Bronchus fibroblast of lung (primary cell): Measurements from ENCODE around the gene DPM3. TPM values are rescaled to one million over a fixed set of nuclear protein-coding genes. Genes with fewer than 3 reads are reported as not detected.

Experiments used
- total RNA-seq: library from RNA; depleted of rRNA; stranded (reverse); fragments of >200 nt; gene quantifications from 2 replicates; pipeline ENCODE4 v1.2.3, GENCODE V29; 2015

DPM3 gene, protein sequence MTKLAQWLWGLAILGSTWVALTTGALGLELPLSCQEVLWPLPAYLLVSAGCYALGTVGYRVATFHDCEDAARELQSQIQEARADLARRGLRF
- total RNA-seq, result 100 and 114 TPM in 2 replicates

DNA sequence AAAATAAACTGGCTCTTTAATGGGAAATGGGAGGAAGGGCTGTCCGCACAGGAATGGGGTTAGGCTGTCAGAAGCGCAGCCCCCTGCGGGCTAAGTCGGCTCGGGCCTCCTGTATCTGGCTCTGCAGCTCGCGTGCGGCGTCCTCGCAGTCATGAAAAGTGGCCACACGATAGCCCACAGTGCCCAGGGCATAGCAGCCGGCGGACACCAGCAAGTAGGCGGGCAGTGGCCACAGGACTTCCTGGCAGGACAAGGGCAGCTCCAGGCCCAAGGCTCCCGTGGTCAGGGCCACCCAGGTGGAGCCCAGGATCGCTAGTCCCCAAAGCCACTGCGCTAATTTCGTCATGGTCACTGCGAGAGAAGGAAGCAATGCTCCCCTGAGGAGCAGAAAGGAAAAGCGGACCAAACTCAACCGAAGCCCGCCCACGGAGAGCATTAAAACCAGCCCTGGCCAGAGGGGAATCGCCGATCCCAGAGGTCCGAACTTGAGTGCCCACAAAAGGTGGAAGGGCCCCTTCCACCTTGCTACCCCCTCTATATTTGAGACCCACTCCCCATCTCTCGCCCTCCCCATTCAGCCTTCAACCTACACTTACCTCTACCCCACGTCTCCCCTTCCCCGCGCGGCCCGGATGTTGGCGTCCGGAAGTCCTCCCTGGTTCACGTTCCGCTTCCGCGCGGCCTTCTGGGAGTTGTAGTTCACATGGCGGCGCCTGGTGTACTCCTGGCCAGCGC, at the start of gene DPM3:
Gene DPM3 (minus strand): TSS at position 637 of the 735 bp plus-strand sequence. CDS start 291 bp downstream, at position 346.

DNA sequence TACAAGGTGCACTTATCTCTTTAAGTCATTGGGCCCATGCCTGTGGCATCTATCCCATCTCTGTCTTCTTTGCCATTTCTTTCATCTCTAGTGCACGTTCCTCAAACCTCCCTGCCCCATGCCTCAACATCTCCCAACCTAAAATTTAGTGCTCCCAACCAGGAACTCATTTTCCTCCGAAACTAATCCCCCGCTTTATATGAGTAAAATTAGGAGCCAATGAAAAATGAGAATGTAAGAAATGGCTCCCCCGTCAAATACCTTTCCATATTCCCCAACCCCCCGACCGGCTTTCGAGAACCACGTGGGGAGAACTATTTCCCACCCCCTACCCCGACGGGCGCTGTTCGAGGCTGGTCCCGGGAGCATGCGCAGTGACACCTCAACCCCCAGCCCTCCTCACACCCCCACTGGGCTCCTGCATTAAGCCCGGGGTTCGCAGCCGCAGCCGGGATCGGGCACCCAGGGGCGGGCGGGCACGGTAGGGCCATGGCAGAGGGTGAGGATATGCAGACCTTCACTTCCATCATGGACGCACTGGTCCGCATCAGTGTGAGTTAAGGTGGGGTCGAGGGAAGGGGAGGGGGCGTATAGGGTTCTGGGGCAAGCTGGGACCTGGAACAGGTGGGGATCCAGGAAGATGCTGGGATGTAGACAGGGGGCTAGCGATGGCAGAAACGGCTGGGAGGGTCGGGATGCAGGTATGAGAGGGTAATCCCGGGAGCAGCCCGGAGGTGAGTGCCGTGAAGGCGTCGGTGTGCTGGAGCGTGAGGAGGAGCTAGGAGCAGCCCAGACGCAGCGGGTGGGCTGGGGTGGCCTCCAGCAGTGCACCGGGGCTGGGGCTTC, 33.4 kb upstream of the DPM3 start, which contains the start of gene TRIM46:
Gene TRIM46 (plus strand): TSS at position 372 of the 846 bp plus-strand sequence. CDS start 118 bp downstream, at position 490.

DNA sequence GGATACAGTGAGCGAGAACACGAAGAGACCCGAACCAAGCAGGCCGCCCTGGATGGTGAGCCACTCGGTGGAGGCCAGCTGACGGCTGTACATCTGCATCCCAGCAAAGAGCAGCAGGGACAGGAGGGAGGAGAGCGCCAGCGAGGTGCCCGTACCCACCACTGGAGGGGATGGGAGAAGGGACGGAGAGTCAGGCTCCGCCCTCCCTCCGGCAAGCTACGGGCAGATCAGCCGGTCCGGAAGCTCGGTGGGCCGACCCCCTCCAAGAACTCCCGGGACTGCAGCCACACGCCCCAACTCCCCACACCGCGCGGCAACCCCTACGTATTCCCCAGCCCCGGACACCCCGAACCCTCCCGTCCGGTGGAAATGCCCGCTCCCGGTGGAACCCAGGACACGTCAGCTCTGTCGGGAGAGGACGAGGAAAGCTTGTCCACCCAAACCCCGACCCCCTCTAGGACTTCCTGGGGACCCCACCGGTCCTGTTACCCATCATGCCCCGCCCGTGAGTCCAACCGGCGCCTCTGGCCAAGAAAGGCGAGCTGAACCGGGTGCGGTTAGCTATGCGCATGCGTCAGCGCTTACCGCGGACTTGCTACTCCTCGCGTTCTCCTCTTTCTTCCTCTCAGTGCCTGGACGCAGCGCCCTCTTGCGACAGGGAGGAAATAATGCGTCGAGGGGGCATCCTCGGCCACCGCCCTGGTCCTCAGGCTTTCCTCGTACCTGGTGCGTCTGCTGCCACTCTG, 32.6 kb upstream of the DPM3 start, which contains the start of gene KRTCAP2:
Gene KRTCAP2 (minus strand): TSS at position 573 of the 746 bp plus-strand sequence. CDS start 80 bp downstream, at position 493.

DNA sequence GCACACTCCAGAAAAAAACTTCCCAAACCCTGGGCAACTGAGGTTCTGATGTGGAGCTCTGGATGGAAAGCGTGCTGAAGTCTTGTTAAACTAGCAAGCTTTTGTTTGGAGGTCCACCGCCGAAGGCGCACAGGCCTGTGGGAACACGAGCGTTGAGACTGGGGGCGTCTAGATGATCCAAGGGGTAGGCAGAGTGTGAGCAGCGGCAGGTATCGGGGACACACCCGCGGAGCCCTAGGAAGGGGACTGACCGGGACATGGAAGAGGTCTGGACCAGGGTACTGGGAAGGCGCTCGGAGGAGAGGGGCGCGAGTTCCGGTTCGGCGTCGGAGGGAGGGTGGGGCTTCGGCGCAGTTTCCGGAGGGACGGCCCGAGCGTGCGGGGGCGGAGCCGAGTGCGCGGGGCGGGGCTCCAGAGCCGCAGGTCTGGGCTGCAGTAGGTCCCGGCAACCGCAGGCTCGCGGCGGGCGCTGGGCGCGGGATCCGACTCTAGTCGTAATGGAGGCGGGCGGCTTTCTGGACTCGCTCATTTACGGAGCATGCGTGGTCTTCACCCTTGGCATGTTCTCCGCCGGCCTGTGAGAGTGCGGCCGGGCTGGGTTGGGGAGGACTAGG, 4.8 kb downstream of the DPM3 start, which contains the start of gene SLC50A1:
Gene SLC50A1 (plus strand): TSS at position 438 of the 614 bp plus-strand sequence. CDS start 60 bp downstream, at position 498.

DNA sequence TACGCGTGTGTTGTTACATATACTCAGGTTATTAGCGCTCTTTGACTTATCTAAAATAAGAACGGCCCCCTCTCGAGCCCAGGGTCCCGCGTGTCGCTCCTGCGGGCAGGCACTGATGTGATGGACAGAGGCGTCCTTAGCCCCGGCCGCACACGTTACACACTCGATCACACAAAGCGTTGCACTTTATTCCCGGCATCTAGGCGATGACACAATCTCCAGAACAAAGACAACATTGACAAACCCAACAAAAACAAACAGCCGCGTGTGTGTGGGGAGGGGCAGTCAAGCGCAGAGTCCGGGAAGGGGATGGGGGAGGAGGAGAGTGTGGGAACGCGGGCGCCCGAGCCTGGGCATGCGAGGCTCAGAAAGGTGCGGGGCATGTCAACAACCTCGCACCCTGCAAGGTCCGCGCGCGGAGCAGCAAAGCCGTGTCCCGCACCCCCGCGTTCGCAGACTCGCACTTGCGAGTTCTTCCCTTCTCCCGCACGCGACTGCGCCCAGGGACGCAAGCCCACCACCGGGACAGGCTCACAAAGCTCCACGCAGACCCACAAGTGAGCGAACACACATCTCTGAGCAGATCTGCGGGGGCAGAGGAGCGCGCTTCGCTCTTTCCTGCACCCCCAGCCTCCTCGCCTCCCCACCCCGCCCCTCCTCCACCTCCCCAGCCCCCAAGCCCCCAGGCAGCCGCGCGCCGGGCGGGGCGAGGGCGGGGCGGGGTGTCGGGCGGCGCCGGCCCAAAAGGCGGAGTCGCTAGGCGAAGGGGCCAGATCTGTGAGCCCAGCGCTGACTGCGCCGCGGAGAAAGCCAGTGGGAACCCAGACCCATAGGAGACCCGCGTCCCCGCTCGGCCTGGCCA, 13.0 kb downstream of the DPM3 start, which contains the start of gene EFNA1:
Gene EFNA1 (plus strand): TSS at position 772 of the 862 bp plus-strand sequence. CDS start 102 bp downstream, outside the sequence.

Other genes with a start within 250 kb of the DPM3 start
- 9.2 and 11.4 TPM in 2 replicates for gene PMVK, start 203.8 kb downstream of the DPM3 start, total RNA-seq
- gene PBXIP1, start 184.4 kb downstream of the DPM3 start, total RNA-seq, result 42.1 and 48.9 TPM in 2 replicates
- gene PYGO2, start 178.7 kb downstream of the DPM3 start, total RNA-seq, result 16.8 and 19.2 TPM in 2 replicates
- gene SHC1, start 169.8 kb downstream of the DPM3 start, total RNA-seq, result 192 and 203 TPM in 2 replicates
- gene CKS1B, start 165.8 kb downstream of the DPM3 start, total RNA-seq, result 222 and 236 TPM in 2 replicates
- gene FLAD1, start 157.2 kb downstream of the DPM3 start, total RNA-seq, result 35.3 and 41.8 TPM in 2 replicates
- gene LENEP, start 146.9 kb downstream of the DPM3 start, total RNA-seq, result not detected in 2 replicates
- gene ZBTB7B, start 137.7 kb downstream of the DPM3 start, total RNA-seq, result 13.1 and 14.5 TPM in 2 replicates
- gene DCST2, start 106.8 kb downstream of the DPM3 start, total RNA-seq, result under 0.01 and 0.17 TPM in 2 replicates
- not detected in 2 replicates for gene DCST1, start 106.7 kb downstream of the DPM3 start, total RNA-seq
- 82.9 and 84.4 TPM in 2 replicates for gene ADAM15, start 89.2 kb downstream of the DPM3 start, total RNA-seq
- gene EFNA4, start 76.8 kb downstream of the DPM3 start, total RNA-seq, result 7.7 and 8.3 TPM in 2 replicates
- gene EFNA3, start 61.7 kb downstream of the DPM3 start, total RNA-seq, result 0.67 and 1.2 TPM in 2 replicates
- gene EFNA1, start 12.7 kb downstream of the DPM3 start, total RNA-seq, result 0.50 and 0.89 TPM in 2 replicates
- 39.2 and 53.4 TPM in 2 replicates for gene SLC50A1, start 4.7 kb downstream of the DPM3 start, total RNA-seq
- 207 and 218 TPM in 2 replicates for gene KRTCAP2, start 32.8 kb upstream of the DPM3 start, total RNA-seq
- 5.2 and 5.4 TPM in 2 replicates for gene TRIM46, start 33.3 kb upstream of the DPM3 start, total RNA-seq
- gene THBS3, start 67.4 kb upstream of the DPM3 start, total RNA-seq, result 10.1 and 11.9 TPM in 2 replicates
- 94.7 and 107 TPM in 2 replicates for gene MTX1, start 68.2 kb upstream of the DPM3 start, total RNA-seq
- gene ENTREP3, start 115.0 kb upstream of the DPM3 start, total RNA-seq, result 27.8 and 27.9 TPM in 2 replicates
- 93.3 and 125 TPM in 2 replicates for gene SCAMP3, start 121.8 kb upstream of the DPM3 start, total RNA-seq
- gene CLK2, start 133.0 kb upstream of the DPM3 start, total RNA-seq, result 19.3 and 22.4 TPM in 2 replicates
- 0.30 and 0.67 TPM in 2 replicates for gene HCN3, start 136.9 kb upstream of the DPM3 start, total RNA-seq
- not detected in 2 replicates for gene PKLR, start 160.9 kb upstream of the DPM3 start, total RNA-seq
- gene FDPS, start 168.3 kb upstream of the DPM3 start, total RNA-seq, result 901 and 953 TPM in 2 replicates
- 32.4 and 36.3 TPM in 2 replicates for gene RUSC1, start 180.4 kb upstream of the DPM3 start, total RNA-seq